Stimulated activated naive B cell treated with anti-CD40 and anti-IgM and Interleukin-4, amounts not matched to agents 10 μg/mL and 1 μg/mL and 100 μg/mL, for 72 hours (primary cell): Measurements from ENCODE around the gene LSM4.

Source experiments
- ATAC-seq, 2 donors: fragments of 150-1000 bp; cut with Tn5 transposase; replicated peaks; 2 replicates each; pipeline ENCODE4 v1.10.0; 2021; ENCODE audit warnings: moderate library complexity in 1 of 2
- DNase-seq: peaks from one replicate; pipeline ENCODE4 v3.0.0; 2021
- H3K27ac Mint-ChIP-seq: one replicate; pipeline ENCODE4 v1.8.0; 2022; ENCODE audit warnings: mild to moderate bottlenecking, mixed read lengths
- H3K27me3 Mint-ChIP-seq, 2 donors: one replicate each; pipeline ENCODE4 v1.8.0; 2022; ENCODE audit warnings: mixed read lengths in 2 of 2
- H3K36me3 Mint-ChIP-seq, 2 donors: one replicate each; pipeline ENCODE4 v1.8.0; 2022; ENCODE audit warnings: mixed read lengths in 2 of 2, mild to moderate bottlenecking in 1 of 2
- H3K4me1 Mint-ChIP-seq, 2 donors: one replicate each; pipeline ENCODE4 v1.8.0; 2022; ENCODE audit warnings: mixed read lengths in 2 of 2, mild to moderate bottlenecking in 1 of 2
- H3K4me3 Mint-ChIP-seq, 2 donors: one replicate each; pipeline ENCODE4 v1.8.0; 2022; ENCODE audit warnings: mild to moderate bottlenecking in 2 of 2, mixed read lengths in 2 of 2, moderate library complexity in 1 of 2
- H3K9me3 Mint-ChIP-seq, 2 donors: one replicate each; pipeline ENCODE4 v1.8.0; 2022; ENCODE audit warnings: mixed read lengths in 2 of 2, mild to moderate bottlenecking in 1 of 2

The LSM4 gene

GRCh38 chr19:18262917-18263316 is 60.0 kb downstream of the LSM4 start:
- Mint-ChIP-seq H3K27ac (no peak overlapping the region), H3K4me1 (peaks cover 0 to 12% of the 10 kb centered on the region in 2 donors), H3K9me3 (no peaks in the 10 kb centered on the region), H3K36me3 (peaks cover 12 to 16% of the 10 kb centered on the region in 2 donors), H3K4me3 (no peak overlapping the region), H3K27me3 (no peaks in the 10 kb centered on the region)
- ATAC-seq (no peak), DNase-seq (no peak)

- H3K36me3 Mint-ChIP-seq, result peaks cover 11 to 16% of the 10 kb centered on the region in 2 donors
- no peaks in the 10 kb centered on the region for H3K27me3 Mint-ChIP-seq
Measured at GRCh38 chr19:18262144-18262543, 60.7 kb downstream of the LSM4 start.

GRCh38 chr19:18261474-18261873 is 61.4 kb downstream of the LSM4 start:
- Mint-ChIP-seq H3K36me3 (peaks cover 8 to 9% of the 10 kb centered on the region in 2 donors), H3K4me1 (peaks cover 0 to 12% of the 10 kb centered on the region in 2 donors), H3K27me3 (no peaks in the 10 kb centered on the region), H3K9me3 (no peaks in the 10 kb centered on the region), H3K27ac (no peak overlapping the region), H3K4me3 (no peak overlapping the region)
- ATAC-seq, result no peak
- no peak for DNase-seq

More at GRCh38 chr19:18262144-18262543, 60.7 kb downstream of the LSM4 start:
- ATAC-seq (no peak), DNase-seq (no peak)
- H3K4me3 Mint-ChIP-seq, result no peak overlapping the region
- no peaks in the 10 kb centered on the region for H3K9me3 Mint-ChIP-seq
- H3K27ac Mint-ChIP-seq, result no peak overlapping the region
- H3K4me1 Mint-ChIP-seq, result peaks cover 0 to 12% of the 10 kb centered on the region in 2 donors

- Mint-ChIP-seq H3K4me1 (peaks cover 8 to 13% of the 10 kb centered on the region in 2 donors), H3K9me3 (no peaks in the 10 kb centered on the region), H3K27ac (no peak overlapping the region), H3K4me3 (no peak overlapping the region), H3K27me3 (peaks cover 0 to 4% of the 10 kb centered on the region in 2 donors), H3K36me3 (peaks cover 0 to 2% of the 10 kb centered on the region in 2 donors)
- DNase-seq (no peak), ATAC-seq (no peak)
Measured at GRCh38 chr19:18259893-18260292, 63.0 kb downstream of the LSM4 start.

- Mint-ChIP-seq H3K27ac (no peak overlapping the region), H3K36me3 (peaks cover 0 to 2% of the 10 kb centered on the region in 2 donors), H3K4me1 (peaks cover 26 to 28% of the 10 kb centered on the region in 2 donors), H3K27me3 (peaks cover 7 to 16% of the 10 kb centered on the region in 2 donors), H3K9me3 (no peaks in the 10 kb centered on the region), H3K4me3 (no peak overlapping the region)
- no peak for ATAC-seq
- DNase-seq, result no peak
Measured at GRCh38 chr19:18257503-18258470, 65.1 kb downstream of the LSM4 start.
